Peyer's patch (tissue), 4 donors: Measurements from ENCODE around the gene CCND2.
A peak's percentile ranks its signal among the peaks of the same experiment; 100 is the strongest.

Experiments used
- POLR2A ChIP-seq, 2 donors: fragments of 450-650 bp; IDR thresholded peaks; one replicate each; pipeline ENCODE4 v1.5.1; 2017; ENCODE audit warnings: antibody characterized with exemption in 2 of 2, mild to moderate bottlenecking in 2 of 2, moderate library complexity in 2 of 2
- TF ChIP-seq, protein P1 (sequence below), 6 experiments: fragments of 450-650 bp in 4 of 6; fragments of 200-600 bp in 2 of 6; sonication (generic) in 1 of 6; IDR thresholded peaks; one replicate each; pipeline ENCODE4 v1.5.1; 2017 to 2019; ENCODE audit warnings: antibody characterized with exemption in 6 of 6, mild to moderate bottlenecking in 3 of 6, moderate library complexity in 1 of 6

GRCh38 chr12:4320853-4321701 is 47.5 kb downstream of the CCND2 start, which contains the start of gene TIGAR:
- peak; percentile 89 to 91 for TF ChIP-seq POLR2A (IDR thresholded peaks at IDR 0.05)
- TF ChIP-seq, protein P1, sequence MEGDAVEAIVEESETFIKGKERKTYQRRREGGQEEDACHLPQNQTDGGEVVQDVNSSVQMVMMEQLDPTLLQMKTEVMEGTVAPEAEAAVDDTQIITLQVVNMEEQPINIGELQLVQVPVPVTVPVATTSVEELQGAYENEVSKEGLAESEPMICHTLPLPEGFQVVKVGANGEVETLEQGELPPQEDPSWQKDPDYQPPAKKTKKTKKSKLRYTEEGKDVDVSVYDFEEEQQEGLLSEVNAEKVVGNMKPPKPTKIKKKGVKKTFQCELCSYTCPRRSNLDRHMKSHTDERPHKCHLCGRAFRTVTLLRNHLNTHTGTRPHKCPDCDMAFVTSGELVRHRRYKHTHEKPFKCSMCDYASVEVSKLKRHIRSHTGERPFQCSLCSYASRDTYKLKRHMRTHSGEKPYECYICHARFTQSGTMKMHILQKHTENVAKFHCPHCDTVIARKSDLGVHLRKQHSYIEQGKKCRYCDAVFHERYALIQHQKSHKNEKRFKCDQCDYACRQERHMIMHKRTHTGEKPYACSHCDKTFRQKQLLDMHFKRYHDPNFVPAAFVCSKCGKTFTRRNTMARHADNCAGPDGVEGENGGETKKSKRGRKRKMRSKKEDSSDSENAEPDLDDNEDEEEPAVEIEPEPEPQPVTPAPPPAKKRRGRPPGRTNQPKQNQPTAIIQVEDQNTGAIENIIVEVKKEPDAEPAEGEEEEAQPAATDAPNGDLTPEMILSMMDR (IDR thresholded peaks at IDR 0.05) = peak in 1 of 6 experiments; percentile 1
